ENCODE data around the gene JAZF1.
A peak's percentile ranks its signal among the peaks of the same experiment; 100 is the strongest.

The JAZF1 gene

DNA sequence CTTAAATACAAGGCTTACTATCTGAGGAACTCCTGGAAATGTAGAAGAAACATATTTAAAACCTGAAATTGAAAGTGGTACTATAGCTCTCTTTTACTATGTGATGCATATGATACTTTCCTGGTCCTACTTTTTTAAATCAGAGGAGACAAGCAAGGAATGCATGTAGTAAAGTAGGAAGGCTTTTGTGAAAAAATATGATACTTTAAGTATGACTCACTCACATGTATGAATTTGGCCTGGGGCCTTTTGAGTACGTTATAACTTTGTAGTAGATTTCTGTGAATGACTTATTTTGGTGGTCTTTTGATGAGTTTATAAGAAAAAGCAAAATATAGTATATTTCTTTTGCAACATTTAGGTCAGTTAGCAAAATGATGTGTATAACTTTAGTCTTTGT lies 386.8 kb downstream of the JAZF1 start:
- DNase-seq = no peak

DNA sequence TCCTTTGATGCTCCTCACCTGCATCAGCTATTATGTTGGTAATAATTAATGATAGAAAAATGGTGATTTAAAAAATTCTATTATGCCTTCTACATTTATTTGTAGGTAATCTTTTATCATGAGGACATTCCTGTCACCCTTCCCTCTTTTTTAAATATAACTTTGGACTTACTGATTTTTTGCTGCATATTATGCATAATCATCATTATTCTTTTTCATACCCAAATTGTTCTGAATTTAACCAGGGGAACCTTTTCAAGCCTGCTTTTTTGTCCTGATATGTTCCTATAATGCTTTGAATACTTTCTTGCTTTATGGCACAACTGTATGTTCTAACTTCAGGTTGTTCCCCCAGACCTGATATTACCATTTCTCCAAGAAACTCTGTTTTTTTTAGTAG lies 392.2 kb downstream of the JAZF1 start:
- DNase-seq = no peak

DNA sequence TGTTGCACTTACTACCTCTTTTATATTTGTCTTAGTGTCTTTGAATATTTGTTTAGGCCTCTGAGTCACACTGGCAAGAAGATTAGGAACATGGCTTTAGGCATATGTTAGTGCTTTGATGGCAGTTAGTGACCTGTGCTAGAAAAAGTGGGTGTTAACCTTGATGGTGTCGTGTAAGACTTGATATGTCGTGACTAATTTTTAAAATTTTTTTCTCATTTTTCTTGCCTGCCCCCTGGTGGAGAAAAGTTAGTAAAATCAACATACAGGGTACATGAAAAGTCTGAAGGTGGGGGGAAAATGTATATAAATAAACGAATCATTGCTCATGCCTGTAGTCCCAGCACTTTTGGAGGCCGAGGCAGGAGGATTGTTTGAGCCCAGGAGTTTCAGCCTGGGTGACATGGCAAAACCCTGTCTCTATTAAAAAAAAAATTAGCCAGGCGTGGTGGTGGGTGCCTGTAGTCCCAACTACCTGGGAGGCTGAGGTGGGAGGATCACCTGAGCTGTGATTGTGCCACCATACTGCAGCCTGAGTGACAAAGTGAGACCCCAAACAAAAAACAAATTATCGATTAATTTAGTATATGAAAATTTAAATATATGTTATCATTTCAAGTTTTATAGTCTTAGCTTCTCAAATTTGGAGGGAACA lies 396.1 kb downstream of the JAZF1 start:
- peak; percentile 22 for DNase-seq

DNA sequence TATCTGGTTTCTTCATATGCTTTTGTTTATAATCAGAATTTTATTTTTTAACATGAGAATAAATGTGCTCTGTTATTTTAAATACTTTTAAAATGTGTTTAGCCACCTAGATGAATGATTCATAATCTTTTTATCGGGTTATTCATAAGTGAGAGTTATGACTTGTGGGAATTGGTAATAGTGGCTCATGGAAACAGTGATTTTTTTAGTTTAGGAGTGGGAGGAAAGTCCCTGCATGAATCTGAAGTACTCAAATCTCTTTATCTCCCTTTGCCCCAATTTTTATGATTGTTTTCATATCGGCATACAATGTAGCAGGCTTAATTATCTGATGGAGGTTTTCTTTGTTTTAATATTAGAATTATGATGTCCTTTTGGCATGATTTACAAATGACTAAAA lies 397.7 kb downstream of the JAZF1 start:
- no peak for DNase-seq

DNA sequence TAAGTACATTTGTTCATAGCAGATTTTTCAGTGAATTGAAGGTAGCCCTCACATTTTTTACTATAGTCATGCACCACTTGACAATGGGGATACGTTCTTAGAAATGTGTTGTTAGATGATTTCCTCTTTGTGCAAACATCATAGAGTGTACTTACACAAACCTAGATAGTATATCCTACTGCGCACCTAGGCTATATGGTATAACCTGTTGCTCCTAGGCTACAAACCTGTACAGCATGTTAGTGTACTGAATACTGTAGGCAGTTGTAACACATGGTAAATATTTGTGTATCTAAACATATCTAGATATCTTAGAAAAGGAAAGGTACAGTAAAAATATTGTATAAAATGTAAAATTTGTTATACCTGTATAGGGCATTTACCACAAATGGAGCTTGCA lies 399.4 kb downstream of the JAZF1 start:
- no peak for DNase-seq

All from NCI-H146 (cell line).